GM23248 (cell line): Measurements from ENCODE around the gene ASB13.

Experiments used
- EZH2 ChIP-seq: fragments of 200-600 bp; sonication (generic); IDR thresholded peaks from 2 replicates; pipeline ENCODE4 v1.6.1; 2018; ENCODE audit warnings: antibody characterized with exemption, mild to moderate bottlenecking; ENCODE audit not compliant: insufficient read depth, poor library complexity, severe bottlenecking
- EZH2phosphoT487 ChIP-seq: fragments of 200-600 bp; sonication (generic); IDR thresholded peaks from 2 replicates; pipeline ENCODE4 v1.6.1; 2018; ENCODE audit warnings: antibody characterized with exemption, moderate library complexity, mild to moderate bottlenecking, low read depth; ENCODE audit not compliant: insufficient read depth

- TF ChIP-seq EZH2 = no peak
- no peak for TF ChIP-seq EZH2phosphoT487
These were observed 15.5 kb upstream of the ASB13 start for GRCh38 chr10:5681930-5682329.
